A549 (cell line): ENCODE data around the gene DGKD. TPM values are rescaled to one million over a fixed set of nuclear protein-coding genes. Genes with fewer than 3 reads are reported as not detected.
A peak's percentile ranks its signal among the peaks of the same experiment; 100 is the strongest.

Experiments used
- ATAC-seq, 2 experiments: fragments of 200-7000 bp in 1 of 2; fragments of >200 bp in 1 of 2; cut with Nextera tagmentation in 1 of 2; cut with Tn5 transposase in 1 of 2; 3 replicates each; pipeline versions ENCODE4 v1.8.0 to v1.9.1; 2018 to 2020; ENCODE audit warnings: mild to moderate bottlenecking in 1 of 2, moderate library complexity in 1 of 2
- CTCF ChIA-PET: fragments of 300-600 bp; sonication (Branson Sonifier 250); formaldehyde crosslinking; extraction: SDS; loops from one replicate; lab custom pipeline; 2021; ENCODE audit warnings: antibody characterized with exemption, inconsistent platforms; lab: Yijun Ruan, JAX
- POLR2A ChIA-PET: fragments of 350-600 bp; formaldehyde crosslinking; extraction: SDS; loops from one replicate; lab custom pipeline; 2021; ENCODE audit warnings: antibody characterized with exemption, inconsistent platforms; lab: Yijun Ruan, JAX
- DNase-seq, 2 experiments: peaks; one replicate each; pipeline versions ENCODE4 v3.0.0 to v3.0.0-alpha.2; 2011 to 2016; ENCODE audit warnings: low read depth in 1 of 2, low spot score in 1 of 2
- FAIRE-seq: peaks from 2 replicates; lab custom pipeline; 2011; peaks lifted over from hg19 to GRCh38; lab: Jason Lieb, UNC
- H3K27ac ChIP-seq, 2 experiments: fragments of >200 bp; sonication (Bioruptor Twin); formaldehyde crosslinking; 3 replicates each; pipeline ENCODE4 v1.5.1; 2016 to 2017
- H3K4me1 ChIP-seq: fragments of >200 bp; sonication (Bioruptor Twin); formaldehyde crosslinking; 3 replicates; pipeline ENCODE4 v1.6.1; 2016
- H3K4me2 ChIP-seq: fragments of >200 bp; sonication (Bioruptor Twin); formaldehyde crosslinking; 3 replicates; pipeline ENCODE4 v1.6.1; 2016
- H3K4me3 ChIP-seq: fragments of >200 bp; sonication (Bioruptor Twin); formaldehyde crosslinking; 3 replicates; pipeline ENCODE4 v1.5.1; 2016
- H3K9me3 ChIP-seq: fragments of >200 bp; sonication (Bioruptor Twin); formaldehyde crosslinking; 3 replicates; pipeline ENCODE4 v1.6.1; 2016
- EHMT2 ChIP-seq: fragments of 200-600 bp; sonication (generic); IDR thresholded peaks from 2 replicates; pipeline ENCODE4 v1.6.1; 2016; ENCODE audit warnings: antibody characterized with exemption, low read depth, mild to moderate bottlenecking, moderate library complexity
- EP300 ChIP-seq, 2 experiments: fragments of >200 bp; sonication (Bioruptor Twin); formaldehyde crosslinking; IDR thresholded peaks; 2 replicates in 1 of 2; 3 replicates in 1 of 2; pipeline ENCODE4 v1.6.1; 2016 to 2017
- FOSL2 ChIP-seq, 2 experiments: fragments of 450-650 bp in 1 of 2; fragments of >200 bp in 1 of 2; sonication (Bioruptor Twin) in 1 of 2; formaldehyde crosslinking; IDR thresholded peaks; 2 replicates each; pipeline versions ENCODE4 v1.5.0 to v1.6.1; 2016 to 2020; ENCODE audit warnings: mild to moderate bottlenecking in 1 of 2, moderate library complexity in 1 of 2
- HES2 ChIP-seq: fragments of >200 bp; sonication (Bioruptor Twin); formaldehyde crosslinking; IDR thresholded peaks from 2 replicates; pipeline ENCODE4 v1.6.1; 2016
- HEYL ChIP-seq: fragments of 250-450 bp; sonication (Bioruptor Pico); IDR thresholded peaks from 2 replicates; pipeline ENCODE4 v1.8.0; 2021; ENCODE audit warnings: mild to moderate bottlenecking, moderate library complexity
- HOXA7 ChIP-seq: fragments of 250-450 bp; sonication (Bioruptor Pico); IDR thresholded peaks from 2 replicates; pipeline ENCODE4 v1.5.0; 2020; ENCODE audit warnings: mild to moderate bottlenecking, moderate library complexity
- HOXB5 ChIP-seq: fragments of 250-450 bp; sonication (Bioruptor Pico); IDR thresholded peaks from 2 replicates; pipeline ENCODE4 v1.5.0; 2020; ENCODE audit warnings: mild to moderate bottlenecking, moderate library complexity
- JUNB ChIP-seq: fragments of >200 bp; sonication (Bioruptor Twin); formaldehyde crosslinking; IDR thresholded peaks from 2 replicates; pipeline ENCODE4 v1.6.1; 2016
- KDM1A ChIP-seq: fragments of 200-600 bp; sonication (generic); IDR thresholded peaks from 2 replicates; pipeline ENCODE4 v1.6.1; 2016; ENCODE audit warnings: low read depth, mild to moderate bottlenecking
- MAFK ChIP-seq: fragments of 450-650 bp; IDR thresholded peaks from 2 replicates; pipeline ENCODE4 v1.6.1; 2014; ENCODE audit not compliant: partially characterized antibody
- MAX ChIP-seq: IDR thresholded peaks from 2 replicates; pipeline ENCODE4 v1.6.1; 2012
- NFE2L2 ChIP-seq: fragments of 150-350 bp; conservative IDR thresholded peaks from 2 replicates; pipeline ENCODE4 v1.6.1; 2014; ENCODE audit warnings: low read length
- PHF8 ChIP-seq: fragments of 200-600 bp; sonication (generic); IDR thresholded peaks from 2 replicates; pipeline ENCODE4 v1.6.1; 2016; ENCODE audit warnings: low read depth, mild to moderate bottlenecking, antibody characterized with exemption, moderate library complexity, borderline replicate concordance
- RAD21 ChIP-seq, 2 experiments: fragments of >200 bp in 1 of 2; sonication (Bioruptor Twin) in 1 of 2; formaldehyde crosslinking in 1 of 2; IDR thresholded peaks in 1 of 2; conservative IDR thresholded peaks in 1 of 2; 2 replicates in 1 of 2; 3 replicates in 1 of 2; pipeline ENCODE4 v1.6.1; 2012 to 2018; ENCODE audit warnings: inconsistent platforms in 1 of 2
- RARB ChIP-seq: fragments of 250-450 bp; sonication (Bioruptor Pico); IDR thresholded peaks from 2 replicates; pipeline ENCODE4 v1.8.0; 2021; ENCODE audit warnings: mild to moderate bottlenecking, moderate library complexity
- RFX5 ChIP-seq: fragments of 450-650 bp; IDR thresholded peaks from 2 replicates; pipeline ENCODE4 v1.7.1; 2014; ENCODE audit warnings: antibody characterized with exemption, mild to moderate bottlenecking, moderate library complexity
- RNF2 ChIP-seq: fragments of 200-600 bp; sonication (generic); IDR thresholded peaks from 2 replicates; pipeline ENCODE4 v1.6.1; 2016; ENCODE audit warnings: low read depth, mild to moderate bottlenecking, antibody characterized with exemption, moderate library complexity, borderline replicate concordance
- TFCP2L1 ChIP-seq: fragments of 250-450 bp; sonication (Bioruptor Pico); IDR thresholded peaks from 2 replicates; pipeline ENCODE4 v1.5.0; 2021; ENCODE audit warnings: mild to moderate bottlenecking
- TP53 ChIP-seq: fragments of 250-450 bp; sonication (Bioruptor Pico); IDR thresholded peaks from 2 replicates; pipeline ENCODE4 v1.5.0; 2021; ENCODE audit warnings: mild to moderate bottlenecking, moderate library complexity
- ZC3H11A ChIP-seq: fragments of 450-650 bp; IDR thresholded peaks from 2 replicates; pipeline ENCODE4 v1.6.1; 2014; ENCODE audit warnings: antibody characterized with exemption, mild to moderate bottlenecking
- ZSCAN20 ChIP-seq: fragments of 250-450 bp; sonication (Bioruptor Pico); IDR thresholded peaks from 2 replicates; pipeline ENCODE4 v1.8.0; 2022; ENCODE audit warnings: mild to moderate bottlenecking, moderate library complexity
- WGBS: methylation state at CpG from one replicate; pipeline ENCODE4 v1.1.6; 2017; ENCODE audit errors: missing lambda C conversion rate; 5-methylcytosine and 5-hydroxymethylcytosine counted together
- polyA plus RNA-seq, 4 experiments: library from polyadenylated mRNA; depleted of rRNA in 3 of 4; stranded (reverse); fragments of >200 nt; fragmentation: RNase III in 1 of 4; extraction: RNeasy Plus Mini Kit Qiagen cat#74134 plus additional on column Dnase treatment in 1 of 4; gene quantifications; 2 replicates in 3 of 4; 3 replicates in 1 of 4; pipeline ENCODE4 v1.2.3, GENCODE V29; 2011 to 2017
- TF ChIP-seq, protein P1 (sequence below): fragments of 200-600 bp; sonication (generic); IDR thresholded peaks from 2 replicates; pipeline ENCODE4 v1.6.1; 2016; ENCODE audit warnings: antibody characterized with exemption, mild to moderate bottlenecking, moderate library complexity
- TF ChIP-seq, protein P2 (sequence below): fragments of >200 bp; sonication (Bioruptor Twin); formaldehyde crosslinking; IDR thresholded peaks from 3 replicates; pipeline ENCODE4 v1.5.1; 2016

DGKD gene
- polyA plus RNA-seq, 2 of the 4 experiments (the other 2 are of a cell fraction) = 68.8 to 99.6 TPM

DNA sequence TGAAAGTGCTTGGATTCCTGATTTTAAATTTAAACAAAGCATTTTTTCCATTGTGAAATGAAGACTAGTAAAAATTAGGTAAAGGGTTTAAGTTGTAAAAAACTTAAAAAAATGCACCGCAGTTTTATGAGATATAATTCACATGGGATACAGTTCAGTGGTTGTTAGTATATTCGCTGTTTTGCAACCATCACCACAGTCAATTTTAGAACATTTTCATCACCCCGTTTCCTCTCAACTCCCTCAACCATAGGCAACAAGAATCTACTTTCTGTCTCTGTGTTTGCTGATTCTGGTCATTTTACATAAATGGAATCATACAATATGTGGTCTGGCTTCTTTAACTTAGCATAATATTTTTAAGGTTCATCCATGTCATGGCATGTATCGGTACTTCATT, 4.0 kb downstream of the DGKD start:
- H3K4me1 ChIP-seq = peaks cover 55% of the 10 kb centered on the region
- DNase-seq = no peak
- H3K4me3 ChIP-seq = no peak overlapping the region
- CTCF ChIA-PET = interaction anchor here (1.1 kb wide), 1 partner anchor 474 kb away, joined by 3 read pairs; no protein-coding TSS in a partner anchor
- H3K4me2 ChIP-seq = peak overlapping the region; percentile 94
- TF ChIP-seq EHMT2 (no peak), ZSCAN20 (CRISPR knock-in tag) (no peak), RFX5 (no peak), TP53 (no peak), HOXA7 (CRISPR knock-in tag) (no peak), TFCP2L1 (no peak), EP300 (IDR thresholded peaks at IDR 0.05) (no peak), NFE2L2 (no peak), RAD21 (conservative IDR thresholded peaks at IDR 0.05 in 1 of 2, IDR thresholded peaks at IDR 0.05 in 1 of 2) (no peak), RARB (CRISPR knock-in tag) (no peak), JUNB (no peak), PHF8 (no peak)
- TF ChIP-seq, protein P1, sequence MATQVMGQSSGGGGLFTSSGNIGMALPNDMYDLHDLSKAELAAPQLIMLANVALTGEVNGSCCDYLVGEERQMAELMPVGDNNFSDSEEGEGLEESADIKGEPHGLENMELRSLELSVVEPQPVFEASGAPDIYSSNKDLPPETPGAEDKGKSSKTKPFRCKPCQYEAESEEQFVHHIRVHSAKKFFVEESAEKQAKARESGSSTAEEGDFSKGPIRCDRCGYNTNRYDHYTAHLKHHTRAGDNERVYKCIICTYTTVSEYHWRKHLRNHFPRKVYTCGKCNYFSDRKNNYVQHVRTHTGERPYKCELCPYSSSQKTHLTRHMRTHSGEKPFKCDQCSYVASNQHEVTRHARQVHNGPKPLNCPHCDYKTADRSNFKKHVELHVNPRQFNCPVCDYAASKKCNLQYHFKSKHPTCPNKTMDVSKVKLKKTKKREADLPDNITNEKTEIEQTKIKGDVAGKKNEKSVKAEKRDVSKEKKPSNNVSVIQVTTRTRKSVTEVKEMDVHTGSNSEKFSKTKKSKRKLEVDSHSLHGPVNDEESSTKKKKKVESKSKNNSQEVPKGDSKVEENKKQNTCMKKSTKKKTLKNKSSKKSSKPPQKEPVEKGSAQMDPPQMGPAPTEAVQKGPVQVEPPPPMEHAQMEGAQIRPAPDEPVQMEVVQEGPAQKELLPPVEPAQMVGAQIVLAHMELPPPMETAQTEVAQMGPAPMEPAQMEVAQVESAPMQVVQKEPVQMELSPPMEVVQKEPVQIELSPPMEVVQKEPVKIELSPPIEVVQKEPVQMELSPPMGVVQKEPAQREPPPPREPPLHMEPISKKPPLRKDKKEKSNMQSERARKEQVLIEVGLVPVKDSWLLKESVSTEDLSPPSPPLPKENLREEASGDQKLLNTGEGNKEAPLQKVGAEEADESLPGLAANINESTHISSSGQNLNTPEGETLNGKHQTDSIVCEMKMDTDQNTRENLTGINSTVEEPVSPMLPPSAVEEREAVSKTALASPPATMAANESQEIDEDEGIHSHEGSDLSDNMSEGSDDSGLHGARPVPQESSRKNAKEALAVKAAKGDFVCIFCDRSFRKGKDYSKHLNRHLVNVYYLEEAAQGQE = no peak
- TF ChIP-seq, protein P2, sequence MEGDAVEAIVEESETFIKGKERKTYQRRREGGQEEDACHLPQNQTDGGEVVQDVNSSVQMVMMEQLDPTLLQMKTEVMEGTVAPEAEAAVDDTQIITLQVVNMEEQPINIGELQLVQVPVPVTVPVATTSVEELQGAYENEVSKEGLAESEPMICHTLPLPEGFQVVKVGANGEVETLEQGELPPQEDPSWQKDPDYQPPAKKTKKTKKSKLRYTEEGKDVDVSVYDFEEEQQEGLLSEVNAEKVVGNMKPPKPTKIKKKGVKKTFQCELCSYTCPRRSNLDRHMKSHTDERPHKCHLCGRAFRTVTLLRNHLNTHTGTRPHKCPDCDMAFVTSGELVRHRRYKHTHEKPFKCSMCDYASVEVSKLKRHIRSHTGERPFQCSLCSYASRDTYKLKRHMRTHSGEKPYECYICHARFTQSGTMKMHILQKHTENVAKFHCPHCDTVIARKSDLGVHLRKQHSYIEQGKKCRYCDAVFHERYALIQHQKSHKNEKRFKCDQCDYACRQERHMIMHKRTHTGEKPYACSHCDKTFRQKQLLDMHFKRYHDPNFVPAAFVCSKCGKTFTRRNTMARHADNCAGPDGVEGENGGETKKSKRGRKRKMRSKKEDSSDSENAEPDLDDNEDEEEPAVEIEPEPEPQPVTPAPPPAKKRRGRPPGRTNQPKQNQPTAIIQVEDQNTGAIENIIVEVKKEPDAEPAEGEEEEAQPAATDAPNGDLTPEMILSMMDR = no peak
- TF ChIP-seq, all 56 proteins: peak for 0
- no peak overlapping the region for H3K27ac ChIP-seq
- POLR2A ChIA-PET = no interaction called here
- ATAC-seq = no peak
- FAIRE-seq = no peak
- no peaks in the 10 kb centered on the region for H3K9me3 ChIP-seq
- WGBS = 89% methylated on average over 4 of the region's 4 CpGs

- TF ChIP-seq HEYL (no peak), MAX (no peak), KDM1A (no peak), HOXB5 (no peak), ZC3H11A (no peak), RNF2 (no peak), TFCP2L1 (no peak), MAFK (no peak), EHMT2 (no peak), FOSL2 (IDR thresholded peaks at IDR 0.05) (no peak), FOSL2 (CRISPR knock-in tag; IDR thresholded peaks at IDR 0.05) (no peak), HES2 (no peak)
- TF ChIP-seq, protein P1 = no peak
- FAIRE-seq = no peak
- ATAC-seq = no peak
- POLR2A ChIA-PET = no interaction called here
- DNase-seq = no peak
- WGBS = 96% methylated on average over 6 of the region's 6 CpGs
- H3K4me1 ChIP-seq = peaks cover 53% of the 10 kb centered on the region
- H3K27ac ChIP-seq = no peak overlapping the region
- H3K9me3 ChIP-seq = no peaks in the 10 kb centered on the region
- no peak overlapping the region for H3K4me3 ChIP-seq
- CTCF ChIA-PET = interaction anchor here (2.6 kb wide), 1 partner anchor 13 kb away, joined by 9 read pairs; no protein-coding TSS in a partner anchor
- H3K4me2 ChIP-seq = peak overlapping the region; percentile 94
These were observed 4.7 kb downstream of the DGKD start for GRCh38 chr2:233358947-233359346.
